MV-4-11 (cell line): ENCODE results near the gene RSAD1.

Experiments
- DNase-seq: peaks from one replicate; lab custom pipeline; 2025; lab: John Stamatoyannopoulos, UW

Gene RSAD1

GRCh38 chr17:50458270-50458669 is 20.4 kb upstream of the RSAD1 start:
- DNase-seq, result no peak

GRCh38 chr17:50458701-50459676 is 19.7 kb upstream of the RSAD1 start:
- DNase-seq, result no peak

- no peak for DNase-seq
Observed at GRCh38 chr17:50459756-50460155, 18.9 kb upstream of the RSAD1 start.

GRCh38 chr17:50460831-50461526 is 17.7 kb upstream of the RSAD1 start:
- DNase-seq, result no peak

- DNase-seq, result no peak
Observed at GRCh38 chr17:50461550-50462132, 17.0 kb upstream of the RSAD1 start.

GRCh38 chr17:50462446-50462845 is 16.2 kb upstream of the RSAD1 start:
- no peak for DNase-seq

- DNase-seq, result no peak
Observed at GRCh38 chr17:50464121-50464520, 14.5 kb upstream of the RSAD1 start.

GRCh38 chr17:50464736-50465135 is 13.9 kb upstream of the RSAD1 start:
- DNase-seq, result no peak

GRCh38 chr17:50465171-50465570 is 13.5 kb upstream of the RSAD1 start:
- DNase-seq, result no peak

GRCh38 chr17:50465635-50466034 is 13.0 kb upstream of the RSAD1 start:
- DNase-seq, result no peak

GRCh38 chr17:50466371-50467113 is 12.1 kb upstream of the RSAD1 start:
- DNase-seq, result no peak

- DNase-seq, result no peak
Observed at GRCh38 chr17:50467114-50467854, 11.4 kb upstream of the RSAD1 start.

GRCh38 chr17:50467855-50468303 is 10.8 kb upstream of the RSAD1 start:
- no peak for DNase-seq

GRCh38 chr17:50468304-50469207 is 10.1 kb upstream of the RSAD1 start, which contains the start of gene CHAD:
Gene CHAD, minus strand, starts transcription at chr17:50468880. Its CDS starts 67 bp downstream, at chr17:50468813.
- DNase-seq, result no peak

- DNase-seq, result no peak
Observed at GRCh38 chr17:50469208-50469605, 9.5 kb upstream of the RSAD1 start.

GRCh38 chr17:50469671-50470305 is 8.9 kb upstream of the RSAD1 start:
- DNase-seq, result no peak

GRCh38 chr17:50470426-50470825 is 8.2 kb upstream of the RSAD1 start:
- no peak for DNase-seq

- DNase-seq, result peak; percentile 16
Observed at GRCh38 chr17:50471009-50471905, 7.4 kb upstream of the RSAD1 start.

- no peak for DNase-seq
Observed at GRCh38 chr17:50472286-50472685, 6.4 kb upstream of the RSAD1 start.
